NCI-H2196 treated with DMSO at 0.1 percent for 48 hours (cell line): ENCODE measurements around the gene DCUN1D1.

Experiments
- DNase-seq: peaks from one replicate; lab custom pipeline; 2025; ENCODE audit not compliant: unreplicated experiment; lab: John Stamatoyannopoulos, UW

DCUN1D1 gene

DNA sequence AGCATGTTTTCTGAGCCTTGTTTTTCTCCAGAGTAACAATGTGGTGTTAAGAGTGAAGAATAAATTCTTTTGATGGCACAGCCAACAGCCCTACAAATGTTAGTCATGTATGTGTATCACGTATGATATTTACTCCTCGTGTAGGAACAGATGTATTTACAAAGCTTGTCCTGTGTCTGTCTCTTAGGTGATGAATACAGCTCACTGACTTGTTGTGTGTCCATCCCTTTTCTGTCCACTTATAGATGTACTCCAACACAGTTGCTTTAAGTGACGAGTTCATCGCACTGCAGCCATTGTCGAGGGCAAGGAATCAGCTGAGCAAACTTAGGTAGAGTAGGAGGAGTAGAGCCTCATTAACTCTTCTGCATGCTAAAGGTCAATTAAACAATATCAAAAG is 78.1 kb downstream of the DCUN1D1 start:
- no peak for DNase-seq

GRCh38 chr3:182896553-182896952 is 83.8 kb downstream of the DCUN1D1 start:
- no peak for DNase-seq

- DNase-seq, result no peak
Observed at GRCh38 chr3:182895513-182896112, 84.7 kb downstream of the DCUN1D1 start.

GRCh38 chr3:182892226-182892625 is 88.1 kb downstream of the DCUN1D1 start:
- DNase-seq, result no peak

DNA sequence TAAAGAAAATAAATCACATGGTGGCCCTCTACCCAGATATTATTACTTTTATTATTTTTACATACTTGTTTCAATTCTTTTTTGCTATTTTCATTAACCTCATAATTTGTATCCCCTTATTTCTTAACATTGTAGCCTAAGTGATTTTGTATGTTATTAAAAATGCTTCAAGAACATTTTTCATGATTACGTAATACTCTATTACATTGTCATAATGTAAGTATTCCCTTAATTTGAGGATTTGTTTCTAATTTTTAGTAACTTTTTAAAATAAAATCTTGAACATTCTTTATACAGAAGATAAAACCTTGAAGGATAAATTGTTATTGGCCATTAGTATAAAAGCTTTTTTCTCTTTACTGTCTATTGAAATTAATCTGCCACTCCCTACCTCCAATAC is 89.0 kb downstream of the DCUN1D1 start:
- no peak for DNase-seq

- no peak for DNase-seq
Observed at GRCh38 chr3:182889948-182890629, 90.2 kb downstream of the DCUN1D1 start.
